Epidermal melanocyte (primary cell): ENCODE data around the gene FIGNL2.
A peak's percentile ranks its signal among the peaks of the same experiment; 100 is the strongest.
"Not testable (repeated sequence)": the region's sequence is repeated elsewhere in the genome, so short reads cannot be mapped to it uniquely, and the experiment has no call there.

Source experiments
- DNase-seq: peaks from one replicate; pipeline ENCODE4 v3.0.0; 2011; ENCODE audit warnings: low spot score; ENCODE audit not compliant: insufficient read length

Gene FIGNL2

DNA sequence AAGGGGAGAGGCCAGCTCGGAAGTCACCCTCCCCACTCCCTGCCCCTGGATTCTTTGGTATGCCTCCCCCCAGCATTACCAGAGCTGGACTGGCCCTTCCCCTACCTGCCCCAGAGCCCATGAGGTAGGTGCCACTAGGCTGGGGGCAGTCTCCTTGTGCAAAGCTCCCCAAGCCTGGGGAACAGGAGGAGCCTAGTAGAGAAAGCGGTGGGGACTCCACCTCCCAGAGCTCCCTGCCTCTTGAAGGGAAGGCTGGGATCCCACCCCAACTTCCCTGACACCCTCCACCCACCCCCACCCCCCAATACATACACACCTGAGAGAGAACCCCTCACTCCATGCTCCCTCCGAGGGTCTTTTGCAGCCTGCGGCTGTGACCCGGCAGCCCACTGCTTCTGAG lies 30.4 kb downstream of the FIGNL2 start:
- no peak for DNase-seq

GRCh38 chr12:51817027-51817953 lies 31.2 kb downstream of the FIGNL2 start:
- DNase-seq = no peak

- no peak for DNase-seq
Observed at GRCh38 chr12:51815571-51815970, 32.9 kb downstream of the FIGNL2 start.

DNA sequence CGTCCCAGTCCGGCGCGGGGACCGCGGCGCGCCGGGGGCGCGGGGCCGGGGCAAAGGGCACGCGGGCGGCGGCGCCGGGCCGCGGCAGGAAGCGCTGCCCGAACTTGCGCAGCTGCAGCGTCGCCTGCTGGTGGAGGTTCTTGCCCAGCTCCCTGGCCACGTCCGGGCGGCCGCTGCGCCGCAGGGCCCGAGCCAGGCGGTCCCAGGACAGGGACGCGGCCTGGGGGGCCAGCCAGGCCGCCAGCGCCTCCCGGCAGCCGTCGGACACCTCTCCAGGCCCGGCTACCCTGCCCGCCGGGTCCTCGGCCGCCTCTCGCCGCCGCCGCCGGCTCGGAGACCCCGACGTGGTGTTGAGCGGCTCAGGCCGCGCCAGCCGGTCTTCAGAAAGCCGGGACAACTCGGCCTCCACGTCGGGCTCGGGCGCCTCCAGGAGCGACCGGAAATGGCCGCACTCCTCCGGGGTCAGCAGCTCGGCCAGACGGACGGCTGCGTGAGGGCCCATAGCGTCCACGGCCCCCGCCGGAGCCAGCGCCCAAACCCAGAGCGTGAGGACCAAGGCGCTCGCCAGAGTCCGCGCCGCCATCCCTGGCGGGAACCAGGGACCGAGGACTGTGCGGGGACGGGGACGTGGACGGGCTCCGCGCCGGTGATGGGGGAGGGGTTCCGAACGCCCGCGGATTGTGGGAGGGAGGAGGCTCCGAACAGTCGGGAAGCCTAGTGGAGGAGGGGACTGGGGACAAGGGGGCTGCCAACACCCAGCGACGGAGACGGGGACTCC lies 34.0 kb downstream of the FIGNL2 start:
- DNase-seq = peak; percentile 92

DNA sequence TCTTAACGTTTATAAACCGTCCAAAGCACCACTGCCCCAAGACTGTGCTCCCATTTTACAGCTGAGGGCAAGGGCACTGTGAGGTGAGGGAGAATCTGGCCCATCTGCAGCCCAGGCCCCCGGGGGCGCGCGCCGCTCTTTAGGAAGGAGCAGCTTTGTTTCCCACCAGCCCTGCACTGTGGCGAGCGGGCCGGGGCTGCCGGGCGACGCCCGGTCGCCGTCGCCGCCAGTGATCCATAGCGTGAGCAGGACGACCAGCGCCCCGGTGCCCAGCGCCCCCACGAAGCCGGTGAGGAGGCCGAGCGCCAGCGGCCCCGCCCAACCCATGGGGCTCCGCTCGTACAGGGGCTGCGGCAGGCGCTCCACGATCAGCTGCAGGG lies 34.6 kb downstream of the FIGNL2 start:
- DNase-seq = no peak

GRCh38 chr12:51812871-51813270 lies 35.6 kb downstream of the FIGNL2 start:
- no peak for DNase-seq

- DNase-seq = no peak
Observed at GRCh38 chr12:51811203-51812202, 37.0 kb downstream of the FIGNL2 start.

GRCh38 chr12:51809193-51809592 lies 39.3 kb downstream of the FIGNL2 start:
- DNase-seq = no peak

DNA sequence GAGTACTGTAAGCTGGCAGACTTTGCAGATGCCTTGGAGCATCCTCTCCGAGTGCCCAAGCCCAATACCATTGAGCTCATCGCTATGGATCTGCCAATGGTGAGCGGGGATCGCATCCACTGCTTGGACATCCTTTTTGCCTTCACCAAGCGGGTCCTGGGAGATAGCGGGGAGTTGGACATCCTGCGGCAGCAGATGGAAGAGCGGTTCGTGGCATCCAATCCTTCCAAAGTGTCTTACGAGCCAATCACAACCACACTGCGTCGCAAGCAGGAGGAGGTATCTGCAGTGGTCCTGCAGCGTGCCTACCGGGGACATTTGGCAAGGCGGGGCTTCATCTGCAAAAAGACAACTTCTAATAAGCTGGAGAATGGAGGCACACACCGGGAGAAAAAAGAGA lies 41.6 kb downstream of the FIGNL2 start:
- DNase-seq = no peak

DNA sequence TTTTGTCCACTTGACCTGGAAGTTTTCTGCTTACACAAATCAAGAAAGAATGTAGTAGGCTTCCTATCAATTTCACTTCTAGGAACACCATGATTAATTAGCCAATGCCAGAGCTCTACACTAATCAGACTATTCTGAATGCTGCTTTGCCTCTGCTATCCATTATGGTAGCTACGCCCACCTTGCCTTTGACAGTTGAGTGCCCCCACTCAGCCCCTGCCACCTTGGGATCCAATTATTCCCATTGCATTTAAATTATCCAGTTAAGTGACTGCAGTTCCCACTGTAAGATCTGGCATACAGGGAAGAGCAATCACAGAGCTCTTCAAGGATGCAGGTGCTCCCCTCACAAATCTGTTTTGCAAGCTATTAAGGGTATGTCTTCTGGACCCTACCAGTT lies 47.5 kb downstream of the FIGNL2 start:
- no peak for DNase-seq

DNA sequence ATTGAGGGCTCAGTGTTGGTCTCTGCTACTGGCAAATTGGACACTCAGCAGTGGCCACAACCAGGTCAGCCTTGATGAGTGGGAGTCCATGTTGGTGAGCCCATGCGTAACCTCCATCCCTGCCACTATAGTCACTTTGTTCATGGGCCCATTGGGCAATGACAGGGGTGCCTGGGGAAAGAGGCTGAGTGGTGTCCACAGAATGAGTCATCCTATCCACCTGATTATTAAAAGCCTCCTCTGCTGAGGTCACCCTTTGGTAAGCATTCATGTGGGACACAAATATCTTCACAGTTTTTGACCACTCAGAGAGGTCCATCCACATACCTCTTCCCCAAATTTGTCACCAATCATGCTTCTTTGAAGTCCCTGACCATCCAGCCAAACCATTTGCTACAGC lies 50.0 kb downstream of the FIGNL2 start:
- DNase-seq = no peak

GRCh38 chr12:51798051-51798450 lies 50.5 kb downstream of the FIGNL2 start:
- DNase-seq = not testable (repeated sequence)

- no peak for DNase-seq
Observed at GRCh38 chr12:51797301-51797700, 51.2 kb downstream of the FIGNL2 start.

GRCh38 chr12:51793201-51793600 lies 55.3 kb downstream of the FIGNL2 start:
- DNase-seq = no peak

DNA sequence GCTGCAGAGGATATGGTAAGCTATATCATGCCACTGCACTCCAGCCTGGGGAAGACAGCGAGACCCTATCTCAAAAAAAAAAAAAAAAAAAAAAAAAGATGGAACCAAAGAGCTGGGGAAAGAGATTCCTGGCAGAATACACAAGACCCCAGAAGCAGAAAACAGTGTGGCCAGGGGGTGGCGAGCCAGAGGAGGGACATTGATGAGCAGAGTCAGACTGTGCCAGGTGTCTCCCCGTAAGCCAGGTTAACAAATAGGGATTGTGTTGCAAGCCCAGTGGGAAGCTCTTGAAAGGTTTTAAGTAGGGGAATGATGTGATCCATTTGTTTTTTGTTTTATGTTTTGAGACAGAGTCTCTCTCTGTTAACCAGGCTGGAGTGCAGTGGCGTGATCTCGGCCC lies 56.1 kb downstream of the FIGNL2 start:
- no peak for DNase-seq

DNA sequence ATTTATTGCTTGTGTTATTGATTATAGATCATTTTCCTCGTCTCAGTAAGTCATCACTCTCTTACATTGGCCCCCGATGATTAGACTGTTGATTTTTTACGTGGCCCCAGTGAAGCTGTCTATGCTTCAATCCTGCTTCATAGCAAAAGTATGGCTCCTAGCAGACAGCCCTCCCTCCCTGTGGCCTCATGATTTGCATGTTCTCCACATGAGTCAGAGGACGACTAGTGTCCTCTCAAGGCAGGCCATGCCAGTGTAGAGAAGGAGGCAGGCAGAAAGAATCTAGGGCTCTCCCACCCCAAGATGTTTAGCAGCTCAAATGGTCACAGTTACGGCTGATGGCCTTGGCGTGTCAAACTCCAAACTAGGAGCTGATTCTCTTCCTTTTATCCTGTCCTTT lies 59.6 kb downstream of the FIGNL2 start:
- no peak for DNase-seq

- DNase-seq = no peak
Observed at GRCh38 chr12:51785906-51786305, 62.6 kb downstream of the FIGNL2 start.

- DNase-seq = no peak
Observed at GRCh38 chr12:51784688-51785087, 63.8 kb downstream of the FIGNL2 start.

DNA sequence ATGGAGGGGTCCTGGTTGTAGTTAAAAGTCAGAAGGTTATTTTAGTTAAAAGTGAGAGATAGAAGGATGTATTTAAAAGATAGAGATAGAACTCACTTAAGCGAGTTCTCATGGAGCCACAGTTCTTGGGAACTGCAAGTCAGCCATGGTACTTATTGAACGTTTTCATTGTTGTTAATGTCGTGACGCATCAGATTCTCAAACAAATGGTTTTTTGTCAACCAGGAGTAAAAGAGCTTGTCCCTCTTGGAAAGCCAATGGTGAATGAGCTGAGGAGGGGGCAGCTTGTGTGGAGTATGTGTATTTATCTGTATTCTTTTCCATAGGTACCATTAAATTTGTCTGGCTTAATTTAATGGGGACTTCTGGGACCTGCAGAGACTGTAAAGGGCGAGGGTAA lies 68.6 kb downstream of the FIGNL2 start:
- no peak for DNase-seq

DNA sequence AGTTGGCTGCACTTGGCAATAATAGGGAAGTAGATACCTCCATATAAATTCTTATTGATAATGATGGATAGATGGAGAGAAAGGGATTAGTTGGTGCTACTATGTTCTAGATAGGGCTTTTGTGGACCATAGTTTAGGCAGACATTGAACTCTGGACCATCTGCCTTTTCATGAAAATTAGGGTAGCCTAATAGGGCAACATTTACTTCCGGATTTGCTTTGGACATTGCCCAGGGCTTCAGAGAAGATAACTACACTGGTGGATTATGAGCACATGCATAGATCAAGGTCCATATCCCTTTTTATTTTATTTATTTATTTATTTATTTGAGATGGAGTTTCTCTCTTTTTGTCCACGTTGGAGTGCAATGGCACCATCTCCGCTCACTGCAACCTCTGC lies 70.5 kb downstream of the FIGNL2 start:
- DNase-seq = no peak

DNA sequence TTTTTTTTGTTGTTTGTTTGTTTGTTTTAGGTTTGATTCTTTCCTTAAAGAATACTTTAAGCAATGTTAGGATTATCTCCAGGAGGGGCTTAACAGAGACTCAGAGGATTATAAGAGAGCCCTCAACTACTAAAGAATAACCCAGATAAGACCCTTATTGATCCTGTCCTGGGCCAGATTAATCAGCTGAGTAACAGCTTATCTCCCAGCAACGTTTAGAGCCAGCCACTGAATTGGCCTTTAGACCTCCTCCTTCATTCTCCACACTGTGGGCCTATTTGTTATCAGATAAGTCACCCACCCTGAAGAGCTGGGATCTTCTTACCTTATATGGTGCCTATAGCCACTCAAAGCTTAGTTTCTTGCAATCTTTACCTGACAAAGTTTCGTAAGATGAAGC lies 71.1 kb downstream of the FIGNL2 start:
- DNase-seq = no peak
